Measurements from ENCODE around the gene CAPZB. TPM values are rescaled to one million over a fixed set of nuclear protein-coding genes. Genes with fewer than 3 reads are reported as not detected.

CAPZB gene
- polyA plus RNA-seq, 1 donor from 2014 or later, result 159 TPM

GRCh38 chr1:19420606-19421005, 64.7 kb downstream of the CAPZB start:
- Histone ChIP-seq H3K27ac (ENCODE audit: low read length) (no peak overlapping the region), H3K9me3 (ENCODE audit: low read length) (no peaks in the 10 kb centered on the region), H3K4me3 (ENCODE audit: low read length) (no peak overlapping the region), H4K20me1 (ENCODE audit: insufficient read depth) (no peaks in the 10 kb centered on the region), H3F3A (ENCODE audit: insufficient read depth, low read length, poor library complexity, severe bottlenecking) (no peaks in the 10 kb centered on the region), H2AFZ (ENCODE audit: low read depth, low read length) (no peak overlapping the region), H3K9me2 (ENCODE audit: insufficient read depth, low read length) (no peaks in the 10 kb centered on the region), H3K27me3 (ENCODE audit: insufficient read depth, low read depth, low read length) (no peaks in the 10 kb centered on the region), H3K9ac (ENCODE audit: low read length) (no peak overlapping the region), H3K4me2 (ENCODE audit: low read length) (no peak overlapping the region), H3K79me2 (replicated peaks; ENCODE audit: insufficient read depth, low read length) (peaks cover 10% of the 10 kb centered on the region), H3K36me3 (ENCODE audit: insufficient read depth, low read length) (no peaks in the 10 kb centered on the region)
- TF ChIP-seq TAF1 (IDR thresholded peaks at IDR 0.05; ENCODE audit: low read depth) (no peak), SMC3 (conservative IDR thresholded peaks at IDR 0.05; ENCODE audit: poor library complexity) (no peak), POLR2AphosphoS5 (IDR thresholded peaks at IDR 0.05) (no peak), EP300 (conservative IDR thresholded peaks at IDR 0.05; ENCODE audit: poor library complexity, severe bottlenecking) (no peak)

GRCh38 chr1:19419691-19420090, 65.6 kb downstream of the CAPZB start:
- Histone ChIP-seq H2AFZ (ENCODE audit: low read depth, low read length) (no peak overlapping the region), H3F3A (ENCODE audit: insufficient read depth, low read length, poor library complexity, severe bottlenecking) (no peaks in the 10 kb centered on the region), H4K20me1 (ENCODE audit: insufficient read depth) (no peaks in the 10 kb centered on the region), H3K4me3 (ENCODE audit: low read length) (no peak overlapping the region), H3K27me3 (ENCODE audit: insufficient read depth, low read depth, low read length) (no peaks in the 10 kb centered on the region), H3K9ac (ENCODE audit: low read length) (no peak overlapping the region), H3K36me3 (ENCODE audit: insufficient read depth, low read length) (no peaks in the 10 kb centered on the region), H3K9me3 (ENCODE audit: low read length) (no peaks in the 10 kb centered on the region), H3K4me2 (ENCODE audit: low read length) (no peak overlapping the region), H3K9me2 (ENCODE audit: insufficient read depth, low read length) (no peaks in the 10 kb centered on the region), H3K79me2 (replicated peaks; ENCODE audit: insufficient read depth, low read length) (peaks cover 10% of the 10 kb centered on the region), H3K27ac (ENCODE audit: low read length) (no peak overlapping the region)
- TF ChIP-seq CTCF (IDR thresholded peaks at IDR 0.05; ENCODE audit: poor library complexity, severe bottlenecking) (no peak), REST (IDR thresholded peaks at IDR 0.05; ENCODE audit: borderline replicate concordance) (no peak), EZH2 (IDR thresholded peaks at IDR 0.05; ENCODE audit: borderline replicate concordance, insufficient read depth, low read length, poor library complexity, severe bottlenecking) (no peak), POLR2AphosphoS5 (IDR thresholded peaks at IDR 0.05) (no peak), TAF1 (IDR thresholded peaks at IDR 0.05; ENCODE audit: low read depth) (no peak), MXI1 (conservative IDR thresholded peaks at IDR 0.05; ENCODE audit: poor library complexity, severe bottlenecking) (no peak), SMC3 (conservative IDR thresholded peaks at IDR 0.05; ENCODE audit: poor library complexity) (no peak), RAD21 (conservative IDR thresholded peaks at IDR 0.05) (no peak), EP300 (conservative IDR thresholded peaks at IDR 0.05; ENCODE audit: poor library complexity, severe bottlenecking) (no peak)
